Astrocyte of the cerebellum (primary cell): ENCODE results near the gene RARB.

ENCODE experiments used
- DNase-seq: peaks from one replicate; pipeline ENCODE4 v3.0.0-alpha.2; 2011; ENCODE audit warnings: low read depth
- H3K4me3 ChIP-seq: 2 replicates; pipeline ENCODE4 v1.5.1; 2011; ENCODE audit warnings: mild to moderate bottlenecking, low read depth, low read length, moderate library complexity
- CTCF ChIP-seq: IDR thresholded peaks from 2 replicates; pipeline ENCODE4 v1.5.1; 2012; ENCODE audit warnings: low read length, low read depth, moderate library complexity, mild to moderate bottlenecking; ENCODE audit errors: missing control alignments
- in situ Hi-C: cut with HindIII; loops from 2 replicates; pipeline ENCODE4 v1.10.0; 2017; ENCODE audit warnings: low sequenced_read_pairs

RARB gene

GRCh38 chr3:25430935-25431770, 3.1 kb downstream of the RARB start:
- H3K4me3 ChIP-seq: peak overlapping the region; percentile 69
- in situ Hi-C loops: loop anchor here (10.0 kb wide), 1 partner anchor 154 kb away; no protein-coding TSS in a partner anchor
- TF ChIP-seq CTCF: no peak
- DNase-seq: no peak

- in situ Hi-C loops: loop anchor here (10.0 kb wide), 1 partner anchor 153 kb away; no protein-coding TSS in a partner anchor
- no peak for DNase-seq
- TF ChIP-seq CTCF: no peak
- peak overlapping the region; percentile 69 for H3K4me3 ChIP-seq
These were observed 4.2 kb downstream of the RARB start for GRCh38 chr3:25432176-25432720.

GRCh38 chr3:25433106-25433505, 5.0 kb downstream of the RARB start:
- DNase-seq: no peak

GRCh38 chr3:25433868-25434267, 5.8 kb downstream of the RARB start:
- in situ Hi-C loops: loop anchor here (10.0 kb wide), 1 partner anchor 151 kb away; no protein-coding TSS in a partner anchor
- DNase-seq: no peak
- TF ChIP-seq CTCF: no peak
- no peak overlapping the region for H3K4me3 ChIP-seq

More at GRCh38 chr3:25433106-25433505, 5.0 kb downstream of the RARB start:
- in situ Hi-C loops: loop anchor here (10.0 kb wide), 1 partner anchor 152 kb away; no protein-coding TSS in a partner anchor
- TF ChIP-seq CTCF: no peak
- H3K4me3 ChIP-seq: no peak overlapping the region

GRCh38 chr3:25437953-25438352, 9.9 kb downstream of the RARB start:
- in situ Hi-C loops: loop anchor here (10.0 kb wide), 1 partner anchor 147 kb away; no protein-coding TSS in a partner anchor
- no peak overlapping the region for H3K4me3 ChIP-seq
- no peak for TF ChIP-seq CTCF
- DNase-seq: no peak

GRCh38 chr3:25438791-25439555, 10.9 kb downstream of the RARB start:
- in situ Hi-C loops: loop anchor here (10.0 kb wide), 1 partner anchor 146 kb away; no protein-coding TSS in a partner anchor
- no peak overlapping the region for H3K4me3 ChIP-seq
- DNase-seq: no peak

More at GRCh38 chr3:25438791-25439555, 10.9 kb downstream of the RARB start:
- no peak for TF ChIP-seq CTCF
